GM12801 (cell line): ENCODE results near the gene SRCIN1.

Experiments used
- CTCF ChIP-seq: IDR thresholded peaks from one replicate; pipeline ENCODE4 v1.5.1; 2011; ENCODE audit warnings: control low read depth; ENCODE audit not compliant: insufficient read length; ENCODE audit errors: extremely low read depth

The SRCIN1 gene

GRCh38 chr17:38536661-38537060 lies 69.1 kb downstream of the SRCIN1 start:
- TF ChIP-seq CTCF: no peak

GRCh38 chr17:38535886-38536285 lies 69.9 kb downstream of the SRCIN1 start:
- TF ChIP-seq CTCF: no peak

GRCh38 chr17:38534498-38534885 lies 71.3 kb downstream of the SRCIN1 start:
- TF ChIP-seq CTCF: no peak

- TF ChIP-seq CTCF: no peak
Observed at GRCh38 chr17:38533866-38534497, 71.8 kb downstream of the SRCIN1 start.

GRCh38 chr17:38533241-38533640 lies 72.5 kb downstream of the SRCIN1 start:
- no peak for TF ChIP-seq CTCF

- no peak for TF ChIP-seq CTCF
Observed at GRCh38 chr17:38532451-38532850, 73.3 kb downstream of the SRCIN1 start.

- TF ChIP-seq CTCF: no peak
Observed at GRCh38 chr17:38512473-38513058, 93.2 kb downstream of the SRCIN1 start.
